ENCODE data around the gene GIMAP8.
"Not testable (repeated sequence)": the region's sequence is repeated elsewhere in the genome, so short reads cannot be mapped to it uniquely, and the experiment has no call there.

The GIMAP8 gene

DNA sequence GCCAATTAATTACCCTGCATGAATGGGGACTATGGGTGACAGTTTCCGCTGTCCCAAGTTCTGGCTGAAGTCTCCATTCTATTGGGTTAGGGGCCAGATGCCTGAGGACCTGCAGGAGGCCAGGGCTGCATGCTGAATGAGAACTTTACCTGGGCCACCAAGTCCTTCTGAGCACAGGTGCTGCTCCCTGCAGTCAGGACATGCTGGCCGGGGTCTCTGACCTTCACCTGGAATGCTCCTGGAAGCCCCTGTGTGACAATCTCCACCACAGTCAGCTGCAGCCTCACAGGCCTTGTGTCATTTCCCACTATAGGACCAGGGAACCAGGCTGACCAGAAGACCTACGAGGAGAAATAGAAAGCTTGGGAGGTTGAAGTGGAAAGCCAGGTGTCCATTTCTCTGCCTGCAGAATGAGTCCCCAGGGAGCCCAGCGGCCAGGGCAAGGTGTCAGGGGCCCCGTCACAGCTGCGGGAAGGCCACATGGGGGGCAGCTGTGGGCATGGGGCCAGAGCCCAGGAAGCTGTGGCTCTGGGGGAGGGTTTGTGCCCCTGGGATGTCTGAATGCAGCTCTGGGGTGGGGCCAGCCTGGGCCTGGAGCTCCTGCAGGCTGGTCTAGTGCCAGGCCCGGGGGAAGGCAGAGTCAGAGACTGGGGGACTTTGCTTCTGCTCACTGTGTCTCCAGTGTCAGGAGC lies 5.6 kb upstream of the GIMAP8 start:
- ATAC-seq, result no peak
- Mint-ChIP-seq H3K4me3 (no peak overlapping the region), H3K9me3 (peaks cover 14% of the 10 kb centered on the region), H3K4me1 (peaks cover 30% of the 10 kb centered on the region), H3K36me3 (peaks cover 25% of the 10 kb centered on the region), H3K27ac (no peak overlapping the region), H3K27me3 (no peaks in the 10 kb centered on the region)

- Mint-ChIP-seq H3K9me3 (peaks cover 10% of the 10 kb centered on the region), H3K27me3 (peaks cover 11% of the 10 kb centered on the region), H3K36me3 (peaks cover 21% of the 10 kb centered on the region), H3K27ac (no peak overlapping the region), H3K4me1 (peaks cover 41% of the 10 kb centered on the region), H3K4me3 (no peak overlapping the region)
- no peak for ATAC-seq
These were observed 4.0 kb upstream of the GIMAP8 start for GRCh38 chr7:150446288-150446938.

DNA sequence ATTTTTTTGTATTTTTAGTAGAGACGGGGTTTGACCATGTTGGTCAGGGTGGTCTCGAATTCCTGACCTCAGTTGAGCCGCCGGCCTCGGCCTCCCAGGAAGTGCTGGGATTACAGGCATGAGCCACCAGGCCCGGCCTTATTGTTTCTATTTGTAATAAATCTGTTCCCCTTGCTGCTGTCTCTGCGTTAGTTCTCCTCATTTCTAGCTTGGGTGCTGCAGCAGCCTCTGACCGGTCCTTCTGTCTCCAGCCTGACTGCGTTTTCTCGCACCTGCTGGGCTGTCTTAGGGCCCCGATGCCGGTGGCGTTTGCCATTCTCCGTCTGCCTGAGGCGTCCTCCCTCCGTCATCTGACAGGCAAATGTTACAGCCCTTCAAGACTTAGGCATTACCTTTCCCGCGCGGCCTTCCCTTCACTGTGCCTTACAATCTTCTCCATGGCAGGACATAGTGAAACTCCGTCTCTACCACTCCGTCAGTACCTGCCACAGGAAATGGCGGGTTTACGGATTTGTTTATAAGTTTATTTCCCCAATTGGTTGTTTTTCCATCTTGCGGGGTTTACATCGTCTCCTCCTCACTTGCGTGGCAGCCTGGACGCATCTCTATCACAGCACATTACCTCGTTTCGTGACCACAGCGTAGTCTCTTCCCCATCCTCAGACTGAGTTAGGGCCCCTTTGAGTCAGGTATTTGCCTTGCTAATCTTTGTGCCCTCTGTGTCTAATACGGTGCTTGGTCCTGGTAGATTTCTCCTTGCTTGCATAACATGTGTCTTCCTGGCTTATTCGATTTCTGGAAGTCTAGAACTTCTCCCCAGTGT lies 2.3 kb upstream of the GIMAP8 start:
- peak; percentile 67 for ATAC-seq
- Mint-ChIP-seq H3K27me3 (peaks cover 13% of the 10 kb centered on the region), H3K4me3 (no peak overlapping the region), H3K9me3 (no peaks in the 10 kb centered on the region), H3K36me3 (peaks cover 4% of the 10 kb centered on the region), H3K27ac (peak overlapping the region; percentile 6), H3K4me1 (peaks cover 50% of the 10 kb centered on the region)

DNA sequence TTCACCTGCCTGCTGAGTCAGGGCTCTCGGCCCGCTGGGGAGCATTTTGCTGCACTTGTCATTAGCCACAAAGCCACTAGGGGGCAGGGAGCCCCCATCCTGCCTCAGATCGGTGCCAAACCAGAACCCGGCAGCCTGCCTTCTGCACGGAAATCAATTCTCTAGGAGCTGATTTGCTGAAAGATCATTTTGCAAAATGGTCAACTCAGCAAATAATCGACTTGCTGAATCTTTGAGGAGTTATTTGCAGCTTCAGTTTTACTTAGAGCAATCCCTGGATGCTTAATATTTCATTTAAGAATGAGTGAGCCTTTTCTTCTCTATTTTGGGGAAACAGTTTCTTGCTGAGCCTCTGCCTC lies 1.7 kb upstream of the GIMAP8 start:
- Mint-ChIP-seq H3K27ac (peak overlapping the region; percentile 6), H3K36me3 (no peaks in the 10 kb centered on the region), H3K27me3 (peaks cover 14% of the 10 kb centered on the region), H3K4me1 (peaks cover 50% of the 10 kb centered on the region), H3K4me3 (no peak overlapping the region), H3K9me3 (no peaks in the 10 kb centered on the region)
- ATAC-seq, result peak; percentile 85

DNA sequence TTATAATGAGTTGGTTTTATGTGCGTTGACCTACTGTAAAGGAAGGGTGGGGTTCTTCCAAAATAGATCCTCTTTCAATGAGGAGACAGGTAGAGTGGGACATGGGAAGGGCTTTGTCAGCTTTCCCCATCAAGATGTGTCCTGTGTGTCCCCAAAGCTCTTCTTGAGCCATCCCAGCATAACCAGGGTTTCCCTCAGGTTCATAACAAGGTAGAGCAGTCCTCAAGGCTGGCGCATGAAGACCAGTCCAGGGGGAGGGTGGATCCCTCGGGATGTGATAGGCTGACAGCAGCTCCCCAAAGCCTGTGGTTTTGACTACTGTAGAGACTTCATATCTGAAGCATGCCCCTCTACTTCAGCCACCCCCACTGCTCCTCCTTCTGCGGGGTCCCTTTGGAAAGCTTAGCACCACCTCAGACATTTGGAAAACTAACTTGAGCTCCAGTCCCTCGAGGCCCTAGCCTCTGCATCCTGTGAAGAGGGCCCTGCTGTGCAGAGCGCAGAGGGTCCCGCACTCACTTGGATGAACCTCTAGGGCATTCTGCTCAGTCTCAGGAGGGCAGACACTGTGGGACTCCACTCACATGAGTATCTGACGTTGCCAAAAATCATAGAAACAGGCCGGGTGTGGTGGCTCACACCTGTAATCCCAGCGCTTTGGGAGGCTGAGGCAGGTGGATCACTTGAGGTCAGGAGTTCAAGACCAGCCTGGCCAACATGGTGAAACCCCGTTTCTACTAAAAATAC lies 1.1 kb upstream of the GIMAP8 start:
- Mint-ChIP-seq H3K4me1 (peaks cover 50% of the 10 kb centered on the region), H3K4me3 (no peak overlapping the region), H3K27me3 (peaks cover 20% of the 10 kb centered on the region), H3K36me3 (no peaks in the 10 kb centered on the region), H3K27ac (no peak overlapping the region), H3K9me3 (no peaks in the 10 kb centered on the region)
- no peak for ATAC-seq

DNA sequence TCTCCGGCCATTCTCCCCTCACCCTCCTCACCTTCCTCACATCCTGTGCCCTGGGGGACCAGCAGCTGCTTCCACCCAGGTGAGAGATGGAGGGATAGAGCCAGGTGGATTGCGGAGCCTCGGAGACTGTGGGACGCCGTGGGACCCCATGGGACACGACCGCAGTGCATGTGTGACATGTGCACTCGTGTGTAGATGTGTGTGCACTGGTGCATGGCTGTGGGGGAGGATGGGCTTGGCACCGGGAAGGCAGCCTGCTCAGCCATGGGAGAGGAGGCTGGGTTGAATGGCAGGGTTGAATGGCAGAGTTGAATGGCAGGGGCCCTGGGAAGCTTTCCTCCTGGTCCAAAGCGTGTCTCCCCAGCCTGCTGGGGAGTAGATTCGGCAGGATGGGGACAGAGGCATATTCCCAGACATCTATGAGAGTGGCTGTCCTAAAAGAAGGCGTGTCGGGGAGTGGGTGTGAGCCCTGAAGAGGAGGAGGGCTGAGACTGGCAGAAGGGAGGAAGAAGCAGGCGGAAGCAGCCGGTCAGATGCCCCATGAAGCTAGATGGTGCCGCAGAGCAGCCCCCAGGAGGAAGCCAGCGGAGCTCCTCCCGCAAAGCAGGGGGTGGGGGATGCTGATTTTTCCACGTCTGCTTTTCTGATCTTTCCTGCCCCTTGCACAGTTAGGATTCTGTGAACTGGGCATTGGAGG lies 815 bp downstream of the GIMAP8 start:
- Mint-ChIP-seq H3K4me1 (peaks cover 44% of the 10 kb centered on the region), H3K9me3 (peaks cover 1% of the 10 kb centered on the region), H3K27ac (peak overlapping the region; percentile 40), H3K4me3 (peak overlapping the region; percentile 72), H3K27me3 (peaks cover 26% of the 10 kb centered on the region), H3K36me3 (no peaks in the 10 kb centered on the region)
- peak; percentile 56 for ATAC-seq

DNA sequence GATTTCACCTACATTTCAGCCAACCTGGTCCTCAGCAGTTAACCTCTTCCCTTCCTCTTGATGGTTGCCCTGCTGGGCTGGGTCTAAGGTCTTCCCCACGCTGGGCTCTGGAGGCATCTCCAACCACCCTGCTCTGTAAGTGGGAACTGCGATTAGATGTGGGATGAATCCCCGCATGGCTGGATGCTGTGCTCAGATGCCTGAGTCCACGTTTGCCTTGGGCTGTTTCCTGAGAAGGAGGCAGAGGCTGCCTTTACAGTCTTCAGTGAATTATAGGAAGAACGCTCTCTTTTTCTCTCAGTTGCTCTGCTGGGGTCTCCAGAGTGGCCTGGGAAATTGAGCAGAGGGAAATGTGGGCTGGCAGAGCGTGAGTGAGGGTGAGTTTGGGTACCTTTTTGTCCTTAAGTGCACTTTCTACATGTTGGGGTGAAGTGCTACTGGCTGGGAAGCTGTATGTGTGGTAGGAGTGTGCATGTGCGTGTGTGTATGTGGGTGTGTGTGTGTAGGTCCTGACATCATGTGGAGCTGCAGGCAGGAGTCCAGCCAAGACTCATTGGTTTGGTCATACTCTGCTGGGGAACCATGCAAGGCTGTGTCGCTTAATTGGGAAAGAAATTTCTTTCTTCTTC lies 1.5 kb downstream of the GIMAP8 start:
- H3K4me1 Mint-ChIP-seq, result peaks cover 44% of the 10 kb centered on the region
- H3K27ac Mint-ChIP-seq, result no peak overlapping the region
- peaks cover 31% of the 10 kb centered on the region for H3K27me3 Mint-ChIP-seq
- no peaks in the 10 kb centered on the region for H3K36me3 Mint-ChIP-seq
- no peak for ATAC-seq
- H3K4me3 Mint-ChIP-seq, result peak overlapping the region; percentile 13
- peaks cover 4% of the 10 kb centered on the region for H3K9me3 Mint-ChIP-seq

- H3K9me3 Mint-ChIP-seq, result peaks cover 4% of the 10 kb centered on the region
- peaks cover 41% of the 10 kb centered on the region for H3K4me1 Mint-ChIP-seq
- H3K4me3 Mint-ChIP-seq, result no peak overlapping the region
- H3K36me3 Mint-ChIP-seq, result no peaks in the 10 kb centered on the region
- no peak overlapping the region for H3K27ac Mint-ChIP-seq
- no peak for ATAC-seq
- peaks cover 31% of the 10 kb centered on the region for H3K27me3 Mint-ChIP-seq
These were observed 2.8 kb downstream of the GIMAP8 start for GRCh38 chr7:150453181-150453580.

- Mint-ChIP-seq H3K36me3 (no peaks in the 10 kb centered on the region), H3K27ac (no peak overlapping the region), H3K9me3 (peaks cover 4% of the 10 kb centered on the region), H3K27me3 (peaks cover 31% of the 10 kb centered on the region), H3K4me3 (no peak overlapping the region), H3K4me1 (peaks cover 34% of the 10 kb centered on the region)
- no peak for ATAC-seq
These were observed 3.5 kb downstream of the GIMAP8 start for GRCh38 chr7:150453892-150454291.

DNA sequence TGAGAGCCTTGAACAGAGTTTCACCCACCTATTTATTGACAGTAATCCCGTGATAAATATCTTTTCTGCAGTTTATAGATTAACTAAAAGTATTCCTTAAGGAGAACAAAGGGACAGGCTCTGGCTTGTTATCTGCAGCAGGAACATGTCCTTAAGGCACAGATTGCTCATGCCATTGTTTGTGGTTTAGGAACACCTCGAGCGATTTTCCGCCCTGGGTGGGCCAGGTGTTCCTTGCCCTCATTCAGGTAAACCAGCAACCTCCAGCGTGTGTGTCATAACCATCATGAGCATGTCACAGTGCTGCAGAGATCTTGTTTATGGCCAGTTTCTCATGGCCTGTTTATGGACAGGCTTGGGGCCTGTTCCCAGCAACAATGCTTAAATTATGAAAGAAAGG lies 6.6 kb downstream of the GIMAP8 start:
- not testable (repeated sequence) for H3K27ac Mint-ChIP-seq, H3K4me3 Mint-ChIP-seq, H3K36me3 Mint-ChIP-seq, ATAC-seq, H3K4me1 Mint-ChIP-seq
- peaks cover 11% of the 10 kb centered on the region for H3K9me3 Mint-ChIP-seq
- peaks cover 18% of the 10 kb centered on the region for H3K27me3 Mint-ChIP-seq

GRCh38 chr7:150458235-150458634 lies 7.8 kb downstream of the GIMAP8 start:
- no peak overlapping the region for H3K27ac Mint-ChIP-seq
- H3K36me3 Mint-ChIP-seq, result peaks cover 15% of the 10 kb centered on the region
- H3K9me3 Mint-ChIP-seq, result peaks cover 17% of the 10 kb centered on the region
- H3K4me1 Mint-ChIP-seq, result no peaks in the 10 kb centered on the region
- no peak for ATAC-seq
- H3K4me3 Mint-ChIP-seq, result no peak overlapping the region
- peaks cover 18% of the 10 kb centered on the region for H3K27me3 Mint-ChIP-seq

- ATAC-seq, result no peak
- Mint-ChIP-seq H3K4me1 (no peaks in the 10 kb centered on the region), H3K27ac (no peak overlapping the region), H3K27me3 (peaks cover 17% of the 10 kb centered on the region), H3K9me3 (peaks cover 20% of the 10 kb centered on the region), H3K36me3 (peaks cover 19% of the 10 kb centered on the region), H3K4me3 (no peak overlapping the region)
These were observed 8.3 kb downstream of the GIMAP8 start for GRCh38 chr7:150458756-150459155.

- Mint-ChIP-seq H3K4me1 (no peaks in the 10 kb centered on the region), H3K9me3 (peaks cover 17% of the 10 kb centered on the region), H3K36me3 (peaks cover 19% of the 10 kb centered on the region), H3K4me3 (no peak overlapping the region), H3K27ac (no peak overlapping the region), H3K27me3 (peaks cover 3% of the 10 kb centered on the region)
- no peak for ATAC-seq
These were observed 11.1 kb downstream of the GIMAP8 start for GRCh38 chr7:150461520-150461919.

DNA sequence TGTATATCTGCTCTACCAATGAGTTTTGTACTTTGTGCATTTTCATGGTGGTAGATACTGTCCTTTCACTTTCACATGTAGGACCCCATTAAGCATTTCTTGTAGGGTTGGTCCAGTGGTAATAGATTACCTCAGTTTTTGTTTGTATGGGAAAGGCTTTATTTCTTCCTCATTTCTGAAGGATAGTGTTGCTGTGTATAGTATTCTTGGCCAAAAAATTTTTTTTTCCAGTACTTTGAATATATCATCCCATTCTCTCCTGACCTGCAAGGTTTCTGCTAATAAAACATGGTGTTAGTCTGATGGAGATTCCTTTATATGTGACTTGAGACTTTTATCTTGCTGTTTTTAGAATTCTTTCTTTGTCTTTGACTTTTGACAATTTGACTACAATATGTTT lies 12.0 kb downstream of the GIMAP8 start:
- no peak overlapping the region for H3K27ac Mint-ChIP-seq
- no peaks in the 10 kb centered on the region for H3K27me3 Mint-ChIP-seq
- no peaks in the 10 kb centered on the region for H3K4me1 Mint-ChIP-seq
- ATAC-seq, result no peak
- H3K9me3 Mint-ChIP-seq, result peaks cover 17% of the 10 kb centered on the region
- H3K4me3 Mint-ChIP-seq, result no peak overlapping the region
- H3K36me3 Mint-ChIP-seq, result peaks cover 19% of the 10 kb centered on the region
